ENCODE measurements around the gene UCK2.

GRCh38 chr1:165896277-165896676, 68.9 kb downstream of the UCK2 start:
- TF ChIP-seq CTCF (IDR thresholded peaks at IDR 0.05; ENCODE audit: low read depth, low read length, poor library complexity, severe bottlenecking) (no peak), EZH2phosphoT487 (IDR thresholded peaks at IDR 0.05; ENCODE audit: borderline replicate concordance, low read length) (no peak)
